HepG2 (cell line): ENCODE data around the gene ARHGEF26. TPM values are rescaled to one million over a fixed set of nuclear protein-coding genes. Genes with fewer than 3 reads are reported as not detected.

Source experiments
- ATAC-seq: fragments of 200-7000 bp; cut with Tn5 transposase; 3 replicates; pipeline ENCODE4 v1.9.1; 2020; ENCODE audit warnings: mild to moderate bottlenecking, moderate library complexity
- BruUV-seq: library from RNA; stranded (reverse); fragments of 400-500 nt; replicated peaks from 2 replicates; lab custom pipeline; 2021; lab: Mats Ljungman, UMichigan
- CTCF ChIA-PET: fragments of 300-600 bp; formaldehyde crosslinking; extraction: SDS; loops from one replicate; lab custom pipeline; 2021; ENCODE audit warnings: low total read pairs, inconsistent platforms, low intra/inter-chr PET ratio; lab: Yijun Ruan, JAX
- POLR2A ChIA-PET: fragments of 350-600 bp; sonication (Branson Sonifier 250); formaldehyde crosslinking; loops from one replicate; lab custom pipeline; 2020; ENCODE audit warnings: antibody characterized with exemption, inconsistent platforms; lab: Yijun Ruan, JAX
- DNase-seq: peaks from one replicate; pipeline ENCODE4 v3.0.0-alpha.2; 2015; ENCODE audit warnings: low spot score
- FAIRE-seq: peaks from 3 replicates; lab custom pipeline; 2011; peaks lifted over from hg19 to GRCh38; lab: Jason Lieb, UNC
- H2AFZ ChIP-seq: one replicate; pipeline ENCODE4 v1.6.1; 2011; ENCODE audit warnings: low read length, inconsistent platforms
- H3K27ac ChIP-seq: fragments of 300-600 bp; 3 replicates; pipeline ENCODE4 v1.8.0; 2011; ENCODE audit warnings: mixed run types, mild to moderate bottlenecking, mixed read lengths, low read length, inconsistent platforms; ENCODE audit not compliant: insufficient read depth; ENCODE audit errors: extremely low read length
- H3K27me3 ChIP-seq, 2 experiments: fragments of 200-600 bp in 1 of 2; 2 replicates in 1 of 2; 3 replicates in 1 of 2; pipeline versions ENCODE4 v1.6.0 to v1.8.0; 2011; ENCODE audit warnings: low read length in 2 of 2, mild to moderate bottlenecking in 2 of 2, moderate library complexity in 2 of 2, inconsistent platforms in 1 of 2; ENCODE audit not compliant: insufficient read depth in 2 of 2, control insufficient read depth in 1 of 2
- H3K36me3 ChIP-seq, 2 experiments: fragments of 200-600 bp in 1 of 2; replicated peaks in 1 of 2; 2 replicates in 1 of 2; 3 replicates in 1 of 2; pipeline versions ENCODE4 v1.5.1 to v1.8.0; 2011; ENCODE audit warnings: low read length in 2 of 2, inconsistent platforms in 1 of 2; ENCODE audit not compliant: insufficient read depth in 2 of 2, control insufficient read depth in 1 of 2
- H3K4me1 ChIP-seq: 2 replicates; pipeline ENCODE4 v1.5.1; 2012; ENCODE audit warnings: low read length, inconsistent platforms; ENCODE audit not compliant: insufficient read depth
- H3K4me2 ChIP-seq: 2 replicates; pipeline ENCODE4 v1.6.0; 2011; ENCODE audit warnings: low read depth, low read length, inconsistent platforms
- H3K4me3 ChIP-seq, 3 experiments: fragments of 200-600 bp in 1 of 3; sonication (generic), shearing (Covaris generic) in 1 of 3; replicated peaks in 1 of 3; 2 replicates each; pipeline ENCODE4 v1.5.1; 2011 to 2016; ENCODE audit warnings: low read length in 3 of 3, inconsistent platforms in 2 of 3, low read depth in 2 of 3, mild to moderate bottlenecking in 2 of 3, control low read depth in 1 of 3, mixed read lengths in 1 of 3; ENCODE audit not compliant: insufficient read depth in 1 of 3
- H3K79me2 ChIP-seq: one replicate; pipeline ENCODE4 v1.6.1; 2011; ENCODE audit warnings: low read length, inconsistent platforms; ENCODE audit not compliant: insufficient read depth
- H3K9ac ChIP-seq: 2 replicates; pipeline ENCODE4 v1.6.0; 2011; ENCODE audit warnings: mild to moderate bottlenecking, low read depth, low read length, inconsistent platforms; ENCODE audit not compliant: insufficient read depth
- H3K9me3 ChIP-seq: 2 replicates; pipeline ENCODE4 v1.5.1; 2012; ENCODE audit warnings: mild to moderate bottlenecking, low read length
- H4K20me1 ChIP-seq: 2 replicates; pipeline ENCODE4 v1.6.0; 2011; ENCODE audit warnings: inconsistent platforms, mild to moderate bottlenecking, low read length, moderate library complexity; ENCODE audit not compliant: insufficient read depth
- ARNT ChIP-seq: fragments of 450-650 bp; IDR thresholded peaks from 2 replicates; pipeline ENCODE4 v1.6.1; 2017
- BCL6 ChIP-seq: IDR thresholded peaks from 2 replicates; pipeline ENCODE4 v1.6.1; 2016; ENCODE audit warnings: missing genetic modification reagents, missing compliant biosample characterization
- BRF2 ChIP-seq: sonication (generic); formaldehyde crosslinking; IDR thresholded peaks from 2 replicates; pipeline ENCODE4 v1.8.1; 2022; ENCODE audit warnings: mild to moderate bottlenecking, missing genetic modification reagents
- CEBPB ChIP-seq: IDR thresholded peaks from 2 replicates; pipeline ENCODE4 v1.6.1; 2011; ENCODE audit warnings: low read depth, low read length, improper control_type of control experiment, borderline replicate concordance
- ELF1 ChIP-seq: sonication (generic); formaldehyde crosslinking; IDR thresholded peaks from 2 replicates; pipeline ENCODE4 v1.4.0; 2020; ENCODE audit warnings: missing genetic modification reagents
- ETS1 ChIP-seq: sonication (generic); formaldehyde crosslinking; IDR thresholded peaks from 2 replicates; pipeline ENCODE4 v1.4.0; 2020; ENCODE audit warnings: missing genetic modification reagents
- HHEX ChIP-seq: IDR thresholded peaks from 2 replicates; pipeline ENCODE4 v1.6.1; 2016; ENCODE audit warnings: control low read depth
- JUND ChIP-seq: sonication (generic); formaldehyde crosslinking; IDR thresholded peaks from 2 replicates; pipeline ENCODE4 v1.8.0; 2022; ENCODE audit warnings: mild to moderate bottlenecking, missing genetic modification reagents
- NFIC ChIP-seq: IDR thresholded peaks from 2 replicates; pipeline ENCODE4 v1.6.1; 2012; ENCODE audit warnings: mild to moderate bottlenecking, low read length, inconsistent platforms
- REST ChIP-seq, 2 experiments: IDR thresholded peaks; 2 replicates each; pipeline ENCODE4 v1.6.1; 2011 to 2012; ENCODE audit warnings: low read length in 2 of 2, borderline replicate concordance in 1 of 2, low read depth in 1 of 2, mild to moderate bottlenecking in 1 of 2, moderate library complexity in 1 of 2
- SMARCE1 ChIP-seq: fragments of 450-650 bp; IDR thresholded peaks from 2 replicates; pipeline ENCODE4 v1.6.1; 2017; ENCODE audit warnings: borderline replicate concordance
- TARDBP ChIP-seq: sonication (generic); formaldehyde crosslinking; IDR thresholded peaks from 2 replicates; pipeline ENCODE4 v1.8.0; 2022; ENCODE audit warnings: mild to moderate bottlenecking, missing genetic modification reagents
- ZNF207 ChIP-seq: fragments of 450-650 bp; IDR thresholded peaks from 2 replicates; pipeline ENCODE4 v1.6.1; 2016; ENCODE audit warnings: antibody characterized with exemption, borderline replicate concordance
- ZNF256 ChIP-seq: sonication (generic); formaldehyde crosslinking; conservative IDR thresholded peaks from 2 replicates; pipeline ENCODE4 v1.4.0; 2020; ENCODE audit warnings: missing genetic modification reagents
- ZNF496 ChIP-seq: sonication (generic); formaldehyde crosslinking; IDR thresholded peaks from 2 replicates; pipeline ENCODE4 v1.8.1; 2023; ENCODE audit warnings: mild to moderate bottlenecking, moderate library complexity, missing genetic modification reagents; ENCODE audit not compliant: insufficient replicate concordance
- ZNF572 ChIP-seq: sonication (generic); formaldehyde crosslinking; IDR thresholded peaks from 2 replicates; pipeline ENCODE4 v1.5.1; 2020; ENCODE audit warnings: mild to moderate bottlenecking, missing genetic modification reagents
- WGBS: methylation state at CpG from one replicate; pipeline ENCODE4 v1.1.6; 2017; ENCODE audit warnings: low lambda C conversion rate; 5-methylcytosine and 5-hydroxymethylcytosine counted together
- in situ Hi-C: cut with HindIII; loops from 2 replicates; pipeline ENCODE4 v1.10.0; 2017; ENCODE audit warnings: low pct_unique_long_range_greater_than_20kb; ENCODE audit not compliant: extremely low pct_ligation_motif_present
- intact Hi-C: fragments of 100-400 bp; cut with micrococcal nuclease; formaldehyde crosslinking; loops from one replicate; pipeline ENCODE4 v1.10.0; 2022; ENCODE audit not compliant: unreplicated experiment
- polyA plus RNA-seq, 8 experiments: library from polyadenylated mRNA; depleted of rRNA in 3 of 8; stranded (reverse) in 7 of 8; unstranded in 1 of 8; fragments of >200 nt; fragmentation: Illumina TruSeq in 4 of 8; extraction: Trizol in 4 of 8; gene quantifications; 2 replicates each; pipeline versions ENCODE4 v1.2.1 to v1.2.3, GENCODE V29; 2011 to 2016; ENCODE audit warnings: low read depth in 4 of 8, missing spikeins in 1 of 8, mixed read lengths in 1 of 8; ENCODE audit not compliant: insufficient read depth in 1 of 8
- total RNA-seq, 5 experiments: library from RNA; depleted of rRNA; stranded (reverse); fragments of >200 nt; fragmentation: Illumina TruSeq; extraction: Trizol; gene quantifications; 2 replicates each; pipeline ENCODE4 v1.2.3, GENCODE V29; 2016; ENCODE audit warnings: low read depth in 1 of 5

Gene ARHGEF26
- total and polyA plus RNA-seq, 2 of the 13 experiments (the other 11 are each of a cell fraction or from before 2014, with no cell fraction given), result 0.74 to 6.1 TPM

GRCh38 chr3:154078672-154079071, 42.5 kb upstream of the ARHGEF26 start:
- Histone ChIP-seq H3K9ac (no peak overlapping the region), H3K27ac (no peak overlapping the region), H3K79me2 (no peaks in the 10 kb centered on the region), H4K20me1 (no peaks in the 10 kb centered on the region), H3K4me2 (no peak overlapping the region), H3K9me3 (peaks cover 12% of the 10 kb centered on the region; the same call in 1 of the 2 replicates), H3K27me3 (no peaks in the 10 kb centered on the region), H3K4me1 (peaks cover 8% of the 10 kb centered on the region; the same call in 1 of the 2 replicates), H2AFZ (no peak overlapping the region), H3K36me3 (no peaks in the 10 kb centered on the region), H3K4me3 (no peak overlapping the region)
- ChIA-PET CTCF (no interaction called here), POLR2A (no interaction called here)
- ATAC-seq (no peak), FAIRE-seq (no peak), DNase-seq (no peak)
- BruUV-seq, result no TSS peak
- TF ChIP-seq ZNF256 (no peak), BCL6 (CRISPR knock-in tag) (no peak), BRF2 (CRISPR knock-in tag) (no peak), ZNF572 (CRISPR knock-in tag) (no peak), ETS1 (CRISPR knock-in tag) (no peak), SMARCE1 (no peak), ZNF207 (no peak), HHEX (CRISPR knock-in tag) (no peak), ARNT (no peak), NFIC (no peak), JUND (CRISPR knock-in tag) (no peak), CEBPB (no peak), TARDBP (CRISPR knock-in tag) (no peak), ELF1 (CRISPR knock-in tag) (no peak), REST (IDR thresholded peaks at IDR 0.05; ENCODE audit: borderline replicate concordance in 1 of 2, low read depth in 1 of 2, low read length in 2 of 2) (no peak), ZNF496 (CRISPR knock-in tag) (no peak)
- in situ Hi-C loops (no loop called here), intact Hi-C loops (no loop called here)
- 54% methylated on average over 7 of the region's 7 CpGs for WGBS
